HepG2 (cell line): Measurements from ENCODE around the gene UNC79. TPM values are rescaled to one million over a fixed set of nuclear protein-coding genes. Genes with fewer than 3 reads are reported as not detected.

Experiments used
- ATAC-seq: fragments of 200-7000 bp; cut with Tn5 transposase; 3 replicates; pipeline ENCODE4 v1.9.1; 2020; ENCODE audit warnings: mild to moderate bottlenecking, moderate library complexity
- BruUV-seq: library from RNA; stranded (reverse); fragments of 400-500 nt; replicated peaks from 2 replicates; lab custom pipeline; 2021; lab: Mats Ljungman, UMichigan
- CTCF ChIA-PET: fragments of 300-600 bp; formaldehyde crosslinking; extraction: SDS; loops from one replicate; lab custom pipeline; 2021; ENCODE audit warnings: low total read pairs, inconsistent platforms, low intra/inter-chr PET ratio; lab: Yijun Ruan, JAX
- POLR2A ChIA-PET: fragments of 350-600 bp; sonication (Branson Sonifier 250); formaldehyde crosslinking; loops from one replicate; lab custom pipeline; 2020; ENCODE audit warnings: antibody characterized with exemption, inconsistent platforms; lab: Yijun Ruan, JAX
- DNase-seq: peaks from one replicate; pipeline ENCODE4 v3.0.0-alpha.2; 2015; ENCODE audit warnings: low spot score
- FAIRE-seq: peaks from 3 replicates; lab custom pipeline; 2011; peaks lifted over from hg19 to GRCh38; lab: Jason Lieb, UNC
- H2AFZ ChIP-seq: one replicate; pipeline ENCODE4 v1.6.1; 2011; ENCODE audit warnings: low read length, inconsistent platforms
- H3K27ac ChIP-seq: fragments of 300-600 bp; 3 replicates; pipeline ENCODE4 v1.8.0; 2011; ENCODE audit warnings: mixed run types, mild to moderate bottlenecking, mixed read lengths, low read length, inconsistent platforms; ENCODE audit not compliant: insufficient read depth; ENCODE audit errors: extremely low read length
- H3K27me3 ChIP-seq, 2 experiments: fragments of 200-600 bp in 1 of 2; 2 replicates in 1 of 2; 3 replicates in 1 of 2; pipeline versions ENCODE4 v1.6.0 to v1.8.0; 2011; ENCODE audit warnings: low read length in 2 of 2, mild to moderate bottlenecking in 2 of 2, moderate library complexity in 2 of 2, inconsistent platforms in 1 of 2; ENCODE audit not compliant: insufficient read depth in 2 of 2, control insufficient read depth in 1 of 2
- H3K36me3 ChIP-seq, 2 experiments: fragments of 200-600 bp in 1 of 2; replicated peaks in 1 of 2; 2 replicates in 1 of 2; 3 replicates in 1 of 2; pipeline versions ENCODE4 v1.5.1 to v1.8.0; 2011; ENCODE audit warnings: low read length in 2 of 2, inconsistent platforms in 1 of 2; ENCODE audit not compliant: insufficient read depth in 2 of 2, control insufficient read depth in 1 of 2
- H3K4me1 ChIP-seq: 2 replicates; pipeline ENCODE4 v1.5.1; 2012; ENCODE audit warnings: low read length, inconsistent platforms; ENCODE audit not compliant: insufficient read depth
- H3K4me2 ChIP-seq: 2 replicates; pipeline ENCODE4 v1.6.0; 2011; ENCODE audit warnings: low read depth, low read length, inconsistent platforms
- H3K4me3 ChIP-seq, 3 experiments: fragments of 200-600 bp in 1 of 3; sonication (generic), shearing (Covaris generic) in 1 of 3; replicated peaks in 1 of 3; 2 replicates each; pipeline ENCODE4 v1.5.1; 2011 to 2016; ENCODE audit warnings: low read length in 3 of 3, inconsistent platforms in 2 of 3, low read depth in 2 of 3, mild to moderate bottlenecking in 2 of 3, control low read depth in 1 of 3, mixed read lengths in 1 of 3; ENCODE audit not compliant: insufficient read depth in 1 of 3
- H3K79me2 ChIP-seq: one replicate; pipeline ENCODE4 v1.6.1; 2011; ENCODE audit warnings: low read length, inconsistent platforms; ENCODE audit not compliant: insufficient read depth
- H3K9ac ChIP-seq: 2 replicates; pipeline ENCODE4 v1.6.0; 2011; ENCODE audit warnings: mild to moderate bottlenecking, low read depth, low read length, inconsistent platforms; ENCODE audit not compliant: insufficient read depth
- H3K9me3 ChIP-seq: 2 replicates; pipeline ENCODE4 v1.5.1; 2012; ENCODE audit warnings: mild to moderate bottlenecking, low read length
- H4K20me1 ChIP-seq: 2 replicates; pipeline ENCODE4 v1.6.0; 2011; ENCODE audit warnings: inconsistent platforms, mild to moderate bottlenecking, low read length, moderate library complexity; ENCODE audit not compliant: insufficient read depth
- ASH2L ChIP-seq: fragments of 300-600, 200-600 bp; sonication (generic); IDR thresholded peaks from 2 replicates; pipeline ENCODE4 v1.7.0; 2017; ENCODE audit warnings: low read depth, mild to moderate bottlenecking, moderate library complexity, mixed read lengths, low read length; ENCODE audit not compliant: insufficient read length
- DZIP1 ChIP-seq: sonication (generic); formaldehyde crosslinking; IDR thresholded peaks from 2 replicates; pipeline ENCODE4 v1.5.0; 2020; ENCODE audit warnings: mild to moderate bottlenecking, missing genetic modification reagents
- MED1 ChIP-seq: sonication (generic); formaldehyde crosslinking; IDR thresholded peaks from 2 replicates; pipeline ENCODE4 v1.4.0; 2020; ENCODE audit warnings: missing genetic modification reagents
- MIER3 ChIP-seq: IDR thresholded peaks from 2 replicates; pipeline ENCODE4 v1.6.1; 2016; ENCODE audit warnings: missing compliant biosample characterization, borderline replicate concordance
- MTF1 ChIP-seq: sonication (generic); formaldehyde crosslinking; IDR thresholded peaks from 2 replicates; pipeline ENCODE4 v1.5.0; 2020; ENCODE audit warnings: missing genetic modification reagents
- ZNF44 ChIP-seq: sonication (generic); formaldehyde crosslinking; IDR thresholded peaks from 2 replicates; pipeline ENCODE4 v1.5.1; 2020; ENCODE audit warnings: mild to moderate bottlenecking, missing genetic modification reagents
- WGBS: methylation state at CpG from one replicate; pipeline ENCODE4 v1.1.6; 2017; ENCODE audit warnings: low lambda C conversion rate; 5-methylcytosine and 5-hydroxymethylcytosine counted together
- in situ Hi-C: cut with HindIII; loops from 2 replicates; pipeline ENCODE4 v1.10.0; 2017; ENCODE audit warnings: low pct_unique_long_range_greater_than_20kb; ENCODE audit not compliant: extremely low pct_ligation_motif_present
- intact Hi-C: fragments of 100-400 bp; cut with micrococcal nuclease; formaldehyde crosslinking; loops from one replicate; pipeline ENCODE4 v1.10.0; 2022; ENCODE audit not compliant: unreplicated experiment
- polyA plus RNA-seq, 8 experiments: library from polyadenylated mRNA; depleted of rRNA in 3 of 8; stranded (reverse) in 7 of 8; unstranded in 1 of 8; fragments of >200 nt; fragmentation: Illumina TruSeq in 4 of 8; extraction: Trizol in 4 of 8; gene quantifications; 2 replicates each; pipeline versions ENCODE4 v1.2.1 to v1.2.3, GENCODE V29; 2011 to 2016; ENCODE audit warnings: low read depth in 4 of 8, missing spikeins in 1 of 8, mixed read lengths in 1 of 8; ENCODE audit not compliant: insufficient read depth in 1 of 8
- total RNA-seq, 5 experiments: library from RNA; depleted of rRNA; stranded (reverse); fragments of >200 nt; fragmentation: Illumina TruSeq; extraction: Trizol; gene quantifications; 2 replicates each; pipeline ENCODE4 v1.2.3, GENCODE V29; 2016; ENCODE audit warnings: low read depth in 1 of 5

The UNC79 gene
- total and polyA plus RNA-seq, 2 of the 13 experiments (the other 11 are each of a cell fraction or from before 2014, with no cell fraction given), result under 0.01 TPM; not detected in 1

- ATAC-seq, result no peak
- Histone ChIP-seq H3K27me3 (peaks cover 0 to 3% of the 10 kb centered on the region in 2 experiments; a peak in 1 of 5 replicates), H3K4me3 (no peak overlapping the region), H3K4me2 (no peak overlapping the region), H3K79me2 (no peaks in the 10 kb centered on the region), H3K9me3 (no peaks in the 10 kb centered on the region), H3K27ac (no peak overlapping the region), H2AFZ (no peak overlapping the region), H3K36me3 (no peaks in the 10 kb centered on the region)
- no TSS peak for BruUV-seq
- in situ Hi-C loops (loop anchor here (10.0 kb wide), 1 partner anchor 313 kb away; no protein-coding TSS in a partner anchor), intact Hi-C loops (no loop called here)
- POLR2A ChIA-PET, result no interaction called here
- no peak for TF ChIP-seq MED1 (CRISPR knock-in tag)
- no peak for TF ChIP-seq ASH2L
- TF ChIP-seq DZIP1 (CRISPR knock-in tag), result no peak
- TF ChIP-seq ZNF44 (CRISPR knock-in tag), result no peak
- no peak for TF ChIP-seq MIER3 (CRISPR knock-in tag)
- TF ChIP-seq MTF1 (CRISPR knock-in tag), result no peak
- TF ChIP-seq, all 625 proteins: peak for 0
- FAIRE-seq (no peak), DNase-seq (no peak)
- CTCF ChIA-PET, result no interaction called here
- no peaks in the 10 kb centered on the region for H3K4me1 ChIP-seq
- no peak overlapping the region for H3K9ac ChIP-seq
- no peaks in the 10 kb centered on the region for H4K20me1 ChIP-seq
- 32% methylated on average over 3 of the region's 3 CpGs for WGBS
Measured at GRCh38 chr14:93548102-93548843, 117.5 kb downstream of the UNC79 start.
